ENCODE data around the gene ATXN7L1. TPM values are rescaled to one million over a fixed set of nuclear protein-coding genes. Genes with fewer than 3 reads are reported as not detected.

The ATXN7L1 gene
- total RNA-seq, 1 donor from 2014 or later, result 16.2 TPM

- no peak for DNase-seq (ENCODE audit: extremely low spot score in 2 of 2)
- Histone ChIP-seq H3K27me3 (no peaks in the 10 kb centered on the region), H3K9me3 (no peaks in the 10 kb centered on the region), H3K4me3 (no peak overlapping the region), H3K4me1 (peaks cover 43% of the 10 kb centered on the region), H3K36me3 (no peaks in the 10 kb centered on the region), H3K27ac (peak overlapping the region; percentile 8)
- intact Hi-C loops (cut with DNase I), result no loop called here
- TF ChIP-seq CTCF (IDR thresholded peaks at IDR 0.05), result no peak
- TF ChIP-seq POLR2A (IDR thresholded peaks at IDR 0.05), result no peak
- TF ChIP-seq POLR2AphosphoS5 (IDR thresholded peaks at IDR 0.05; ENCODE audit: insufficient read depth in 1 of 2, low read depth in 1 of 2), result peak in 1 of 2 donors; percentile 26
Observed at GRCh38 chr7:105655500-105656380, 220.7 kb downstream of the ATXN7L1 start.

- Histone ChIP-seq H3K4me3 (no peak overlapping the region), H3K27me3 (no peaks in the 10 kb centered on the region), H3K27ac (no peak overlapping the region), H3K9me3 (no peaks in the 10 kb centered on the region), H3K4me1 (peaks cover 50% of the 10 kb centered on the region), H3K36me3 (no peaks in the 10 kb centered on the region)
- intact Hi-C loops (cut with DNase I), result no loop called here
- DNase-seq (ENCODE audit: extremely low spot score in 2 of 2), result no peak
- TF ChIP-seq CTCF (IDR thresholded peaks at IDR 0.05), result no peak
- no peak for TF ChIP-seq POLR2AphosphoS5 (IDR thresholded peaks at IDR 0.05; ENCODE audit: insufficient read depth in 1 of 2, low read depth in 1 of 2)
- no peak for TF ChIP-seq POLR2A (IDR thresholded peaks at IDR 0.05)
Observed at GRCh38 chr7:105655067-105655466, 221.3 kb downstream of the ATXN7L1 start.

GRCh38 chr7:105654095-105654686, 222.2 kb downstream of the ATXN7L1 start:
- H3K27ac ChIP-seq, result no peak overlapping the region
- DNase-seq (ENCODE audit: extremely low spot score in 2 of 2), result no peak
- no peaks in the 10 kb centered on the region for H3K9me3 ChIP-seq
- intact Hi-C loops (cut with DNase I), result loop anchor here (5.0 kb wide), 2 partner anchors 223 to 388 kb away; partner anchors contain the start of gene ATXN7L1
- no peaks in the 10 kb centered on the region for H3K27me3 ChIP-seq
- H3K4me3 ChIP-seq, result no peak overlapping the region
- H3K4me1 ChIP-seq, result peaks cover 59% of the 10 kb centered on the region
- H3K36me3 ChIP-seq, result no peaks in the 10 kb centered on the region
- TF ChIP-seq POLR2A (IDR thresholded peaks at IDR 0.05), result no peak
- TF ChIP-seq CTCF (IDR thresholded peaks at IDR 0.05), result no peak
- TF ChIP-seq POLR2AphosphoS5 (IDR thresholded peaks at IDR 0.05; ENCODE audit: insufficient read depth in 1 of 2, low read depth in 1 of 2), result no peak

- H3K4me1 ChIP-seq, result peaks cover 65% of the 10 kb centered on the region
- H3K9me3 ChIP-seq, result no peaks in the 10 kb centered on the region
- no peak overlapping the region for H3K27ac ChIP-seq
- intact Hi-C loops (cut with DNase I), result loop anchor here (5.0 kb wide), 2 partner anchors 224 to 389 kb away; partner anchors contain the start of gene ATXN7L1
- no peaks in the 10 kb centered on the region for H3K36me3 ChIP-seq
- DNase-seq (ENCODE audit: extremely low spot score in 2 of 2), result no peak
- no peak overlapping the region for H3K4me3 ChIP-seq
- TF ChIP-seq POLR2AphosphoS5 (IDR thresholded peaks at IDR 0.05; ENCODE audit: insufficient read depth in 1 of 2, low read depth in 1 of 2) (no peak), POLR2A (IDR thresholded peaks at IDR 0.05) (no peak), CTCF (IDR thresholded peaks at IDR 0.05) (no peak)
- H3K27me3 ChIP-seq, result no peaks in the 10 kb centered on the region
Observed at GRCh38 chr7:105653441-105654005, 222.9 kb downstream of the ATXN7L1 start.
